HG02678 (cell line): ENCODE measurements around the gene LEMD2.

Experiments
- ATAC-seq: cut with Tn5 transposase; IDR thresholded peaks from one replicate; pipeline ENCODE4 v1.9.1; 2021; ENCODE audit warnings: mild to moderate bottlenecking, moderate library complexity; ENCODE audit not compliant: unreplicated experiment

LEMD2 gene

GRCh38 chr6:33742837-33743236, 46.1 kb downstream of the LEMD2 start:
- no peak for ATAC-seq

DNA sequence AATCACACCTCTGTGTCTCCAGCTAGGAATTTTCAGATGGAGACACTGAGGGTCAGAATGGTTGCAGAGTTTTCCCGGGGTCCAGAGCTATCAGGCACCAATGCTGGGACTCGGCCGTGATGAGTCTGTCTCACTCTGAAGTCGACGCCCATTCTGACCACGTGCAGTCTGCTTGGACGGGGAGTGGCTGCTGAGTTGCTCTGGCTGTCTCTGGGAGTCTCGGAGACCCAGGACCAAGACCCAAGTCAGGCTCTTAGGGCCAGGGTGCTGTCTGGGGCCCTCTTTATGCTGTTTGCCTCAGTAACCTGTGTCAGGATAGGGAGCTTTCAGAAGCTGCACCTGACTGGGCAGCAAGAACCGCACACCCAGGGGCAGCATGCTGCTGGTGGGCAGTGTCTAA, 46.8 kb downstream of the LEMD2 start:
- no peak for ATAC-seq

DNA sequence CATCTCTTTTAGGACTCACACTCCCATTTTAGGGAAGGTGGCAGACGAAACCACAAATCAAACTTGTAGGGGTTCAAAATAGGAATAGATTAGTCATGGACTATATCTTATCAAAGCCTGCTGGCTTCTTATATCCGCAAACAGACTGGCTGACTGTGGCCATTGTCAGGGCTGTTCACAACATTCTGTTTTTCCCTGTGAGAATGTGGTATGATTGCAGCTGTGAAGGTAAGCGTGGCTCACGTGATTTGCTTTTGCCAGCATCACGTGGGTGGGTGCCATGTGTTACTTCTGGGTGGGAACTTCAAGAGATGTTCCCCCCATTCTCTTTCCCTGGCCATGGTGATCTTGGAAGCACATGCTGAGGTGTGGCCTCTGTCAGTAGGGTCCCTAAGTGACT, 48.1 kb downstream of the LEMD2 start:
- ATAC-seq = no peak

DNA sequence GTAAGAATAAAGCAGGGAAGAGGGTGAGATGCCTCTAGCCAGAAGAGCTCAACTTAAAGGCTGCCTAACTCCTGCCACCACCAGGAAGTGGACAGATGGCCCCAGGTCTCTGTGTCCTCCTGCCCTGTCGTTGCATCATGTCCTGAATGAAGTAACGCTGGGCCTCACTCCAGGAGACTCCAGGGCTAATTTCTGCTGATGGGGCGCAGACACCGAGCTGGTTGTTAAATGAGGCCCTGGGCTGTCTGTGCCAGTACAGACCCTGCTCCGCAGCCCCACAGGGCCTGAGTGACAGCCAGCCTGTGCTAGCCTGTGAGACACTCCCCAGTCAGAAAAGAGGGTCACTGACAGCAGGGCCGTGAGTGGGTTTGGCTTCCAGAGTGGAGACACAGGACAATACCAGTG, 48.7 kb downstream of the LEMD2 start:
- no peak for ATAC-seq

DNA sequence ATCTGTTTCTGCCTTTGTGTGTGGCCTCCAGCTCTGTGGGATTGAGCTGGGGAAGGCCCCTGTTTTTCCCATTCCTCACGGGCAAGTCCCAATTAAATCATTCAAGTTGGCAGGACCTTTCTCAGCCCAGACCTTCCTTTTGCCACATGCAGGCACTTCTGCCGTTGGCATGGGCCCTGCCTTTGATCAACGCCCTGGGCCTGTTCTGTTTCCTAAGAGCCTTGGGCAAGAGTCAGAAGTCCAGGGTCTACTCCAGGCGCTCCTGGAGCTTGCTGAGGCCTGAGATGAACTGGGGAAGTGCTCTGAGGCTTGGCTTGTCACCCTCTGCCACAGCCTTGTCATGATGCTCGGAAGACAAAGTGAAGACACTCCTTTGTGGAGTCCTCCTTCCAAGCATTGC, 49.4 kb downstream of the LEMD2 start:
- ATAC-seq = no peak

DNA sequence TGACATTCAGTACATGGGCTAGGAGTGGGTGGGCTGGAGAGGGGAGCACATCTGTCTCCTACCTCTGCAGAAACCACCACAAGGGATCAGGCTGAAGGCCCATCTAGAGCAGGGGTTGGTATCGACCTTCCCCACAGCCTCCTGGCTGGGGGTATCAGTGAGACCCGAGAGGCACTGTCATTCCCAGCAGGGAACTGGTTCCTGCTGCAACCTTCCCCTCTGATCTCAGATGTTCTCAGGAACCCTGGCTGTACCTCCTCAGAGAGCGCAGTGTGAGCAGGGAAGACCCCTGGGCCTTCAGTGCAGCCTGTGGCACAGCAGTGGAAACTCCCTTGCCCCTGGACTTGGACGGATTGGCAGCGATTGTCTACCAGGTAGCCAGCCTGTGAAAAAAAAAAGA, 50.1 kb downstream of the LEMD2 start:
- ATAC-seq = no peak

- ATAC-seq = no peak
Measured at GRCh38 chr6:33738153-33738552, 50.8 kb downstream of the LEMD2 start.

DNA sequence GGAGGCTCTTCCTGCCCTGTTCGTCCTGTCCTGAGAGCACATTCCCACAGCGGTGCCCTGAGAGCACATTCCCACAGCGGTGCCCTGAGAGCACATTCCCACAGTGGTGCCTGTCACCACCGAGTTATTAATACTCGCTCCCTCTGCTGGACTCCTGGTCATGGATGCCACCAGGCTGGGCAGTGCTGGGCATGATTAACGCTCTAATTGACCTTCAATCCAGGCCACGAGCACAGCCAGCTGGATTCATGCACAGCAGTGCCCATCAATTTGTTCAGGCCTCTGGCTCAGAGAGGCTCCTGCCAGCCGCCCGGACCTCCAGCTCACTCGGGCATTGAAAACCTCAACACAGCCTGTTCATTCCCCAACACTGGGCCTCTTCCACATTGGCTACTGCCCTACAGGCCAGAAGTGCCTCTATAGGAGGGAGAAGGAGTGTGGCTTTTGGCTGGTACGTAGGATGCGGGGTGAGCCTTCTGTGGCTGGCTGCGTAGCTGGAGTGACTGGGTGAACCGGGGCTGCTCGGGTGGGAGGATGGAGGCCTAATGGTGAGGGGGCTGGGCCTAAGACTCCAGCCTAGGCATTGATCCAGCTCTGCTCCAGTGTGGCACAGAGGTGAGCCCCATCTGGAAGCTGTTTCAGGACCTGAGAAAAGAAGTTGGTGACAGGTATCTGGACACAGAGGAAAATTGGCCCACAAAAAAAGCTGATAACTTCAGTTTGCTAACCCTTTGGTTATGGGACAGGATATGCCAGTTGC, 51.5 kb downstream of the LEMD2 start:
- ATAC-seq = no peak

- no peak for ATAC-seq
Measured at GRCh38 chr6:33735216-33735615, 53.7 kb downstream of the LEMD2 start.

- ATAC-seq = no peak
Measured at GRCh38 chr6:33733709-33734007, 55.3 kb downstream of the LEMD2 start.

DNA sequence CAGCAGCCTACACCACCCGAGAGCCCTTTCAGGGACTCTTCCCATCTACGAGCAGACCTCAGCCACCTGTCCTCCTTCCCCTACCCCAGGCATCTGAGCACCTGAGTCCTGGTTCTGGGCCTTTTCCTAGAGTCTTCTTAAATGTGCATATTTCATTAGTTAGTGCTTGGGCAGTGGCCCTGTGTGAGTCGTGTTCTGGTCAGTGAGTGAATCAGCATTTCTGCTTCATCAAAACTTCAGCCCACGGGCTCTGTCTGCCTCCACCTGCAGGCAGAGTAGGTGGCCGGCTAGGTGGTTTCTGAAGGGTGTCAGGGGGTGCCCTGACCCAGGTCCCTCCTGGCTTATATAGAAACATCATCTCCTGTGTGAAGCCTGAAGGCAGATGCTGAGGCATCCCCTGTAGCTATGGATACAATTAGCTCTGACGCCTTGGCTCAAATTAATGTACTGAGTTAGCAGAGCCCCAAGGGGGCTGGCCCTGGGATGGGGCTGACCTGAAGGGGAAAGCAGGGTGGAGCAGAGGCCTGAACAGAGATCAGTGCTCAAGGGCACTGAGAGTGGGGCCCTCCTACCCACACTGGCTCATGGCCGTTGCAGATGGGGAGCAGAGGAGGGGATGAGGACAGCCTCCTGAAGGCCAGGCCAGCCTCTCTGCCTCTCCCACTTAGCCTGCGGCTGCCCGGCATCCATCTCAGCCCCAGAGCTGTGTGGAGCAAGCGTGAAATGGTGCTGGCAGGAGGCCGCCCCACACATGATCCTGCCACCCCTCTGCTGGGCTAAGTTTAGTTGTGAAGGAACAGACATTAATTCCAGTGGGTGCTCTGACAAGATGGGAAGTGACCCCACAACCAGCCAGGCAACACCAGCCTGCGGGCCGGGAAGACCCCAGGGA, 55.9 kb downstream of the LEMD2 start:
- ATAC-seq = no peak

- no peak for ATAC-seq
Measured at GRCh38 chr6:33732385-33732784, 56.5 kb downstream of the LEMD2 start.

- ATAC-seq = no peak
Measured at GRCh38 chr6:33731751-33732282, 57.1 kb downstream of the LEMD2 start.

DNA sequence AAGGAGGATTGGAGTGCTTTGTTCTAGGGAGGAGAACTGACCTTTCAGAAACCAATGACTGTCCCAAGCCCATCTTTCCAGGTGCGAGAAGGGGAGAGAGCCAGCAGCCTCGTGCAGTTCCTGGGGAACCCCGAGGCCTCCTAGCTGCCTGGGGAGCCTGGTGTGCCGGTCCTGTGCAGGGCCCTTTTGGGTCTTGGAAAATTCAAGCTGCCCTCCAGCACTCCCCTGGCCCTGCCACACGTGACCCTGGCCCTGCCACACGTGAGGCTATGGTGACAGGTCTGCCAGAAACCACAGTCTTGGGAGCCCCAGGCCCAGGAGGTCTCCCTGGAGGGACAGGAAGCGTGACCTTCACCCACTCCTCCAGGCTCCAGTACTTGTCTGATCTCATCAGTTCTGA, 57.9 kb downstream of the LEMD2 start:
- no peak for ATAC-seq

DNA sequence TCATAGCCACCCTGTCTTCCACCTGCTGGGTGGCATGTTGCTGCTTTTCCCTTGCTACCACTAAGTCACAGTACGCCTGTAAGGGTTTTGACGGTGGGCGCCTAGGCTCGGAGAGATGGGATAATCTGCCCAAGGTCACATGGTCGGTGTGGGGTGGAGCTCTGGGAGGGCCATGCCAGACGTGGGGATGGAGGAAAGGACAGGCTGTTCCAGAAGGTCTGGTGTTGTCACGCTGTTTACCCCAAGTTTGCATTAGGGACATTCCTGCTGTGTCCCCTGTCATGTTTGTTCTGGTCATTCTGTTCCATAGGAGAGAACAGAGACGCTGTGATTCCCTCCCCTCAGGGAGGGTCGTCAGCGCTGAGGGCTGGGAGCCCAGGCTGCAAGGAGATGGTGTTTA, 58.3 kb downstream of the LEMD2 start:
- no peak for ATAC-seq

DNA sequence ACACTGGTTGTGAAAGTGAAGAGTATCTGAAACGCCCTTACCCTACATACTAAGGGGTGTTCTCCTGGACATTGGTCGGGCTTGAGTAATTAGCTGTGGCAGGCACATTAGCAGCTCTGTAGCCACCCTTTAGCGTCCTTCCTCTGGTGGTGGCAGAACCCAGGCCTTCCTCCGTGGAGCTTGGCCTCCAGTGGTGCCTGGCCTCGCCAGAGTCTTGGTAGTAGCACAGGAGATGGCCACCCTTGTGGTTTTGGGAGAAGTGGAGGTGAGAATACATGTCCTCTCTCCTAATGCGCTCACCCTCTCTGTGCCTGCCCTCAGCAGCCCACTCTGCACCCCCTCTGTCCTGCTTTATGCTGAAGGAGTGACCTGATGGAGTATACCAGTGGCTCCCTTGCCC, 59.9 kb downstream of the LEMD2 start:
- no peak for ATAC-seq

GRCh38 chr6:33728438-33728837, 60.5 kb downstream of the LEMD2 start:
- ATAC-seq = no peak

GRCh38 chr6:33727932-33728331, 61.0 kb downstream of the LEMD2 start:
- no peak for ATAC-seq

DNA sequence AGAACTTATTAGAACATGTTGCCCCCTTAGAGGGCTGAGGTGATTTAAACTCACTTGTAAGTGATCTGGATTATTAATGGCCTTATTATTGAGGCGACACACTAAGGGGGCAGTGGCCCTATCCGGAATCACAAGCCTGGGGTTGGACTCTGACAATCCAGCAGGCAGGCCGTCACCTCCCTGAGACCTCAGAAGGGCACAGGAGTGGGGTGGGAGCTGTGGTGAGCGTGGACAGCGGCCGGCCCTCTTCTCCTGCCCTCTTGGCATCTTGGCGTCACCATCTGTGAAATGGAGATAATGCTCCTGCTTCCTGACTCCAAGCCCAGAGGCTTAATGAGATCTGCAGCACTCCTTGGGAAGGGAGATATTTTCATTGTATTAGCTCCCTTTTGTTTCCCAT, 61.8 kb downstream of the LEMD2 start:
- ATAC-seq = no peak

DNA sequence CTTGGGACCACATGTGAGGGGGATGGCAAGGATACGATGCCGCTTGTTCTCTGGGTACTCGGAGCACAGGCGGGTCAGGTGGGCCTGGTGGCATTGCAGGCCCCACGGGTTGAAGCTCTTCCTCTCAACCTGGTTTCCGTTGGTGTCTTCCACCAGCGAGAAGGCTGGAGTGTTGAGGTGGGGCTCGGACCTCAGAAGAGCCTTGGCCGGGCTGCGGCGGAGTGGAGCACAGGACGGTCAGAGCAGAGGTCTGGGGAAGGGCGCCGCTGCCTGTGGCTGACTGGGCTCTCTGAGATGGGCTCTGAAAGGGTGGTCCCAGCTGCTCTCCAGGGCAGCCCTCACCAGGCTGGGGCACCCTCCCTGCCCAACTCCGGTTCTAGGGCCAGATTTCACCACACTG, 62.2 kb downstream of the LEMD2 start:
- ATAC-seq = no peak

- no peak for ATAC-seq
Measured at GRCh38 chr6:33725891-33726673, 62.8 kb downstream of the LEMD2 start.
